GM12891 (cell line): Measurements from ENCODE around the gene PJVK.
"Not testable (repeated sequence)": the region's sequence is repeated elsewhere in the genome, so short reads cannot be mapped to it uniquely, and the experiment has no call there.

Experiments used
- DNase-seq: peaks from one replicate; pipeline ENCODE4 v3.0.0; 2011; ENCODE audit warnings: low spot score; ENCODE audit not compliant: insufficient read length
- FAIRE-seq: peaks from 2 replicates; lab custom pipeline; 2011; peaks lifted over from hg19 to GRCh38; lab: Jason Lieb, UNC
- PAX5 ChIP-seq: IDR thresholded peaks from 2 replicates; pipeline ENCODE4 v1.6.1; 2011; ENCODE audit warnings: low read length, moderate library complexity, mild to moderate bottlenecking; ENCODE audit not compliant: insufficient read depth, severe bottlenecking
- POLR2A ChIP-seq: IDR thresholded peaks from 2 replicates; pipeline ENCODE4 v1.6.1; 2011; ENCODE audit warnings: low read depth, low read length, control low read depth
- POLR2AphosphoS5 ChIP-seq: IDR thresholded peaks from 2 replicates; pipeline ENCODE4 v1.6.1; 2011; ENCODE audit warnings: low read depth, low read length, control low read depth
- POU2F2 ChIP-seq: IDR thresholded peaks from 2 replicates; pipeline ENCODE4 v1.6.1; 2011; ENCODE audit warnings: low read depth, mild to moderate bottlenecking, control low read depth, low read length, moderate library complexity
- SPI1 ChIP-seq: IDR thresholded peaks from 2 replicates; pipeline ENCODE4 v1.6.1; 2011; ENCODE audit warnings: low read depth, low read length, control low read depth
- TAF1 ChIP-seq: IDR thresholded peaks from 2 replicates; pipeline ENCODE4 v1.6.1; 2011; ENCODE audit warnings: low read depth, low read length, control low read depth

Gene PJVK

GRCh38 chr2:178452870-178453269, 1.7 kb downstream of the PJVK start:
- DNase-seq (no peak), FAIRE-seq (no peak)
- TF ChIP-seq POLR2AphosphoS5 (no peak), SPI1 (no peak), TAF1 (no peak), PAX5 (no peak), POLR2A (no peak), POU2F2 (no peak)

GRCh38 chr2:178455947-178456346, 4.8 kb downstream of the PJVK start:
- no peak for TF ChIP-seq SPI1
- TF ChIP-seq POU2F2: no peak
- no peak for TF ChIP-seq POLR2AphosphoS5
- no peak for FAIRE-seq
- DNase-seq: no peak

- TF ChIP-seq PAX5 (no peak), TAF1 (no peak), SPI1 (no peak)
- FAIRE-seq: no peak
- DNase-seq: no peak
Measured at GRCh38 chr2:178457390-178457886, 6.3 kb downstream of the PJVK start.

GRCh38 chr2:178469219-178469849, 18.2 kb downstream of the PJVK start:
- TF ChIP-seq POU2F2 (no peak), POLR2AphosphoS5 (no peak), SPI1 (no peak), POLR2A (no peak), TAF1 (no peak), PAX5 (no peak)
- FAIRE-seq (no peak), DNase-seq (no peak)

- FAIRE-seq: not testable (repeated sequence)
Measured at GRCh38 chr2:178471313-178471712, 20.1 kb downstream of the PJVK start.

GRCh38 chr2:178473373-178473772, 22.2 kb downstream of the PJVK start:
- no peak for FAIRE-seq
- no peak for DNase-seq
- TF ChIP-seq TAF1: no peak
- TF ChIP-seq PAX5: no peak
- no peak for TF ChIP-seq POLR2AphosphoS5
- TF ChIP-seq SPI1: no peak

More at GRCh38 chr2:178471313-178471712, 20.1 kb downstream of the PJVK start:
- DNase-seq: not testable (repeated sequence)

GRCh38 chr2:178473931-178474330, 22.8 kb downstream of the PJVK start:
- no peak for DNase-seq
- TF ChIP-seq TAF1 (no peak), PAX5 (no peak), POLR2A (no peak), POLR2AphosphoS5 (no peak), POU2F2 (no peak), SPI1 (no peak)
- FAIRE-seq: no peak

GRCh38 chr2:178474560-178474959, 23.4 kb downstream of the PJVK start:
- DNase-seq (no peak), FAIRE-seq (no peak)
- TF ChIP-seq TAF1 (no peak), SPI1 (no peak), PAX5 (no peak), POU2F2 (no peak)

- no peak for FAIRE-seq
- TF ChIP-seq POLR2A (no peak), POLR2AphosphoS5 (no peak), TAF1 (no peak), POU2F2 (no peak), PAX5 (no peak), SPI1 (no peak)
- no peak for DNase-seq
Measured at GRCh38 chr2:178476477-178476876, 25.3 kb downstream of the PJVK start.

GRCh38 chr2:178477443-178478129, 26.4 kb downstream of the PJVK start:
- DNase-seq (no peak), FAIRE-seq (no peak)
- TF ChIP-seq POLR2A (no peak), POLR2AphosphoS5 (no peak), SPI1 (no peak), PAX5 (no peak), TAF1 (no peak), POU2F2 (no peak)
